GM21447 (cell line): Measurements from ENCODE around the gene EFCAB5.

Experiments
- ATAC-seq: cut with Tn5 transposase; IDR thresholded peaks from one replicate; pipeline ENCODE4 v1.9.1; 2021; ENCODE audit not compliant: unreplicated experiment

The EFCAB5 gene

GRCh38 chr17:30153463-30153862 lies 212.0 kb downstream of the EFCAB5 start:
- no peak for ATAC-seq

- no peak for ATAC-seq
Measured at GRCh38 chr17:30155389-30155788, 214.0 kb downstream of the EFCAB5 start.
